Lung (tissue), 12 donors: ENCODE measurements around the gene ARHGAP35. TPM values are rescaled to one million over a fixed set of nuclear protein-coding genes. Genes with fewer than 3 reads are reported as not detected.
A peak's percentile ranks its signal among the peaks of the same experiment; 100 is the strongest.

ENCODE experiments used
- ATAC-seq: fragments of 200-7000 bp; cut with Tn5 transposase; one replicate; pipeline ENCODE4 v1.9.1; 2020; ENCODE audit warnings: moderate number of reproducible peaks; ENCODE audit not compliant: insufficient read depth, low FRiP score
- DNase-seq, 3 donors: peaks; one replicate each; pipeline ENCODE4 v3.0.0-alpha.2; 2013 to 2017
- H3K27ac ChIP-seq, 2 donors: one replicate each; pipeline ENCODE4 v1.5.1; 2013; ENCODE audit warnings: mild to moderate bottlenecking in 2 of 2, moderate library complexity in 2 of 2, control low read depth in 1 of 2, inconsistent platforms in 1 of 2, low read depth in 1 of 2, low read length in 1 of 2
- H3K27me3 ChIP-seq, 3 donors: one replicate each; pipeline ENCODE4 v1.5.1; 2013; ENCODE audit warnings: low read length in 2 of 3; ENCODE audit not compliant: control insufficient read depth in 3 of 3, insufficient read depth in 3 of 3
- H3K36me3 ChIP-seq, 4 donors: one replicate each; pipeline ENCODE4 v1.5.1; 2013; ENCODE audit warnings: low read length in 4 of 4, mild to moderate bottlenecking in 1 of 4, moderate library complexity in 1 of 4; ENCODE audit not compliant: control insufficient read depth in 4 of 4, insufficient read depth in 4 of 4
- H3K4me1 ChIP-seq, 5 donors: one replicate each; pipeline ENCODE4 v1.5.1; 2013; ENCODE audit warnings: low read length in 5 of 5, mild to moderate bottlenecking in 2 of 5, moderate library complexity in 1 of 5; ENCODE audit not compliant: control insufficient read depth in 5 of 5, insufficient read depth in 5 of 5
- H3K4me3 ChIP-seq: one replicate; pipeline ENCODE4 v1.5.1; 2013; ENCODE audit warnings: mild to moderate bottlenecking, control low read depth, moderate library complexity
- H3K9ac ChIP-seq, 2 donors: one replicate each; pipeline ENCODE4 v1.5.1; 2013; ENCODE audit warnings: low read length in 2 of 2, control low read depth in 1 of 2; ENCODE audit not compliant: insufficient read depth in 1 of 2
- H3K9me3 ChIP-seq, 4 donors: one replicate each; pipeline ENCODE4 v1.5.1; 2013; ENCODE audit warnings: low read length in 3 of 4, mild to moderate bottlenecking in 1 of 4, moderate library complexity in 1 of 4; ENCODE audit not compliant: control insufficient read depth in 4 of 4, insufficient read depth in 3 of 4
- WGBS, 2 donors: extraction: QIAGEN DNeasy Blood & Tissue Kit; methylation state at CpG; one replicate each; pipeline ENCODE4 v1.1.7; 2013; 5-methylcytosine and 5-hydroxymethylcytosine counted together
- polyA plus RNA-seq, 2 donors: library from polyadenylated mRNA; stranded (reverse); fragments of 200-250 nt; gene quantifications; one replicate each; pipeline ENCODE4 v1.2.1, GENCODE V29; 2013
- total RNA-seq, 2 donors: library from RNA; depleted of rRNA in 1 of 2; stranded (reverse); fragments of >200 nt in 1 of 2; gene quantifications; one replicate each; pipeline ENCODE4 v1.2.1, GENCODE V29; 2014 to 2021
- TF ChIP-seq, protein P1 (sequence below): IDR thresholded peaks from 2 replicates; pipeline ENCODE4 v1.5.1; 2012; ENCODE audit warnings: mild to moderate bottlenecking; ENCODE audit errors: control extremely low read depth, extremely low read depth
- donor health status: control.
- donor health status: control.
- donor health status: Bipolar disorder and iron deficiency.
- donor health status: healthy.
- donor health status: DM: yes; HTN: yes; CAD: no.

Gene ARHGAP35
- total and polyA plus RNA-seq, 4 donors: 12.2 to 53.5 (median 36.5) TPM

DNA sequence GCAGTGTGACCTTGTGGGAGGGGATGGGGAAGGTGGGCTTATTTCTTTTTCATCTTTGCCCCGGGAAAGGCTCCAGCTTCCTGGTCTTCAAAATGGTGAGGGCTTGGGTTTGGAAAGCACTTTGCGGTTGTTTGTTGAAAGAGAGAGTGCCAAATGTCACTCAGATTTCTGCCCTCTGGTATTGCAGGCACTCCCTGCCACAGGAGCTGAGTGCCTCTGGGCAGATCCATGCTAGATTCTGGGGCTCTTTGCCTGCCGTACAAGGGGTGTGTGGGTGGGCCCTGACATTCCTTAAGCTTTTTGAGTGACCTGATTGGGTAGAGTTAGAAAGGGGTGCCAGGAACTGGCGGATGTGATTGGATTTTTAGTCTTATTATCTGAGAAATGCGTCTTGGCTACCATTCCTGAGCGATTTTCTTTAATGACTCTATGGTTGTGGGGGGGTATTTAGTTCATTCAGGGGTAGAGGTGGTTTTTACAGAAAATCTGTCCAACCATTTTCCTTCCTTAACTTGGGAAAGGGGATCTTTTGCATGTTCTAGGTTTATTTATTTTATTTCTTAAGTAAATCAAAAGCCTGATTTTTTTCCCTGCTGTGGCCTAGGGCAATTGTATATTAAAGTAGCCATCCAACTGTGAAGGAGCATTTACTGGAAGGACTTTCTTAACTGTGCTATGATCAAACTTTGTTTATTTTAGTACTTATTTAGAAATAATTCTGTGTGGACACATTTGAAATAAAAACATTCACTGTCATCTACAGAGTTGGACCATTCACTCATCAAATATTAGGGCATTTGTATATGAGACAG, 3.2 kb downstream of the ARHGAP35 start:
- Histone ChIP-seq H3K9ac (peak overlapping the region in 1 of 2 donors; percentile 34), H3K36me3 (no peaks in the 10 kb centered on the region), H3K9me3 (no peaks in the 10 kb centered on the region), H3K4me1 (peaks cover 18 to 48% (median 25%) of the 10 kb centered on the region in 5 donors), H3K27ac (peak overlapping the region; percentile 47 to 74), H3K27me3 (no peaks in the 10 kb centered on the region), H3K4me3 (no peak overlapping the region)
- 43 to 71% methylated on average over 6 of the region's 6 CpGs for WGBS, 2 donors
- DNase-seq (peak; percentile 55 to 75 (median 71)), ATAC-seq (no peak)
- TF ChIP-seq, protein P1, sequence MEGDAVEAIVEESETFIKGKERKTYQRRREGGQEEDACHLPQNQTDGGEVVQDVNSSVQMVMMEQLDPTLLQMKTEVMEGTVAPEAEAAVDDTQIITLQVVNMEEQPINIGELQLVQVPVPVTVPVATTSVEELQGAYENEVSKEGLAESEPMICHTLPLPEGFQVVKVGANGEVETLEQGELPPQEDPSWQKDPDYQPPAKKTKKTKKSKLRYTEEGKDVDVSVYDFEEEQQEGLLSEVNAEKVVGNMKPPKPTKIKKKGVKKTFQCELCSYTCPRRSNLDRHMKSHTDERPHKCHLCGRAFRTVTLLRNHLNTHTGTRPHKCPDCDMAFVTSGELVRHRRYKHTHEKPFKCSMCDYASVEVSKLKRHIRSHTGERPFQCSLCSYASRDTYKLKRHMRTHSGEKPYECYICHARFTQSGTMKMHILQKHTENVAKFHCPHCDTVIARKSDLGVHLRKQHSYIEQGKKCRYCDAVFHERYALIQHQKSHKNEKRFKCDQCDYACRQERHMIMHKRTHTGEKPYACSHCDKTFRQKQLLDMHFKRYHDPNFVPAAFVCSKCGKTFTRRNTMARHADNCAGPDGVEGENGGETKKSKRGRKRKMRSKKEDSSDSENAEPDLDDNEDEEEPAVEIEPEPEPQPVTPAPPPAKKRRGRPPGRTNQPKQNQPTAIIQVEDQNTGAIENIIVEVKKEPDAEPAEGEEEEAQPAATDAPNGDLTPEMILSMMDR: no peak

GRCh38 chr19:46866407-46867136, 5.8 kb downstream of the ARHGAP35 start:
- no peaks in the 10 kb centered on the region for H3K36me3 ChIP-seq
- DNase-seq: no peak
- TF ChIP-seq, protein P1: no peak
- ATAC-seq: no peak
- no peak overlapping the region for H3K4me3 ChIP-seq
- H3K4me1 ChIP-seq: peaks cover 18 to 45% (median 22%) of the 10 kb centered on the region in 5 donors
- no peak overlapping the region for H3K9ac ChIP-seq
- no peaks in the 10 kb centered on the region for H3K27me3 ChIP-seq
- no peaks in the 10 kb centered on the region for H3K9me3 ChIP-seq
- WGBS, 2 donors: 37 to 43% methylated on average over 3 of the region's 3 CpGs
- peak overlapping the region; percentile 15 to 28 for H3K27ac ChIP-seq

- Histone ChIP-seq H3K9me3 (no peaks in the 10 kb centered on the region), H3K27me3 (no peaks in the 10 kb centered on the region), H3K9ac (no peak overlapping the region), H3K27ac (no peak overlapping the region), H3K36me3 (no peaks in the 10 kb centered on the region), H3K4me3 (no peak overlapping the region), H3K4me1 (peaks cover 16 to 45% (median 22%) of the 10 kb centered on the region in 5 donors)
- DNase-seq: no peak
- 35 to 50% methylated on average over 3 of the region's 3 CpGs for WGBS, 2 donors
- TF ChIP-seq, protein P1: no peak
- ATAC-seq: no peak
Observed at GRCh38 chr19:46867170-46867569, 6.4 kb downstream of the ARHGAP35 start.
